Keratinocyte (primary cell): ENCODE measurements around the gene KRTAP5-10.

ENCODE experiments used
- CTCF ChIP-seq, 3 experiments: IDR thresholded peaks in 1 of 3; conservative IDR thresholded peaks in 1 of 3; optimal IDR thresholded peaks in 1 of 3; 2 replicates in 2 of 3; 3 replicates in 1 of 3; pipeline versions ENCODE3 to v1.5.1; 2011; ENCODE audit warnings: low read length in 3 of 3, mild to moderate bottlenecking in 3 of 3, moderate library complexity in 2 of 3, control low read depth in 1 of 3, inconsistent platforms in 1 of 3; ENCODE audit not compliant: insufficient read depth in 2 of 3; ENCODE audit errors: extremely low read depth in 1 of 3
- EZH2 ChIP-seq: IDR thresholded peaks from one replicate; pipeline ENCODE4 v1.6.1; 2012; ENCODE audit warnings: inconsistent platforms, mild to moderate bottlenecking, low read length, moderate library complexity

GRCh38 chr11:71564430-71564829 lies 933 bp upstream of the KRTAP5-10 start:
- no peak for TF ChIP-seq EZH2
- no peak for TF ChIP-seq CTCF (optimal IDR thresholded peaks at IDR 0.05 in 1 of 3, IDR thresholded peaks at IDR 0.05 in 1 of 3, conservative IDR thresholded peaks at IDR 0.05 in 1 of 3; ENCODE audit: extremely low read depth in 1 of 3, insufficient read depth in 2 of 3, low read length in 3 of 3)
